Measurements from ENCODE around the gene JARID2. TPM values are rescaled to one million over a fixed set of nuclear protein-coding genes. Genes with fewer than 3 reads are reported as not detected.

JARID2 gene
- total and polyA plus RNA-seq, 2 of the 13 experiments (the other 11 are each of a cell fraction or from before 2014, with no cell fraction given): 7.5 to 10.3 TPM

DNA sequence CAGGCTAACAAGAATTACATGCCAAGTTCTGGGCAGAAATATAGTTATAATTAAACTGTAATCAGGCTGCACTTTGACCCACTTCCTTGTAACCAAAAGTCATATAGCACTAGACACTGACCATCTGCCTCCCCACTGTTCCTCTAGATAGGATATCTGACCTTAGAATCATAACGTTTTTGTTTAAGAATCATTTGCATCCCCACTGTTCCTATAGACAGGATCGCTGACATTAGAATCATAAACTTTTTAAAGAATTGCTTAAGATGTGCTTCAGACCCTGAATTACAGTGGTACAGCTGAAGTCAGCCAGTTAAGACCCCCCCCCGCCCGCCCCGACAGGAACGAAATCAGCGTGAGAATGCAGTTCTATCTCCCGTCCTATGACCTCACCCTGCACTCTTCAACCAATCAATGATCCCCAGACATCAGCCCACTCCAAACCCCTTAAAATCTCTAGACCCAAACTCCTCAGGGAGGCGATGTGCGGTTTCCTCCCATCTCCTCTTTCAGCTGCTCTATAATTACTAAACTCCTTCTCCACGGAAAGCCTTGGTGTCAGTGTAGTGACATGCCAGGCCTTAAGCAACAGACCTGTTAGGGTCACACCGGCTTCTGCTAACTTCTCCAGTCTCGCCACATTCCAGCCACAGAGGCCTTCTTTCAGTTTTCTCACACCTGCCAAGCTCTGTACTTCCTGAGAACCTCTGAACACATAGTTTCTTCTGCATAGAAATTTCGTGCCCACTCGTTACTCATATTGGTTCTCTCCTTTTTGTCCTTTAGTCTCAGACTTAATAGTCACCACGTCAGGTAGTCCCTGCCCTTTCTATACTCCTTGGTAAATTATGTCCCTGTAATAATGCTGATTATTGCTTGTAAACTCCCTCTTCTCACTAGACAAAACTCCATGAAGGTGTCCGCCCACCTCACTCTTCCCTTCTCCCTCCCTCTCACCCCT lies 323.4 kb downstream of the JARID2 start:
- DNase-seq (ENCODE audit: low spot score) (no peak), FAIRE-seq (no peak), ATAC-seq (no peak)
- BruUV-seq (replicated peaks): no TSS peak
- 0 out of 2 replicates have a peak, but pooled peaks have one; percentile 19 for TF ChIP-seq JUNB (CRISPR knock-in tag; IDR thresholded peaks at IDR 0.05; ENCODE audit: borderline replicate concordance)
- TF ChIP-seq NFIB (CRISPR knock-in tag; IDR thresholded peaks at IDR 0.05; ENCODE audit: borderline replicate concordance): no peak
- no peak for TF ChIP-seq MED8 (CRISPR knock-in tag; IDR thresholded peaks at IDR 0.05; ENCODE audit: insufficient replicate concordance)
- TF ChIP-seq, protein P1, sequence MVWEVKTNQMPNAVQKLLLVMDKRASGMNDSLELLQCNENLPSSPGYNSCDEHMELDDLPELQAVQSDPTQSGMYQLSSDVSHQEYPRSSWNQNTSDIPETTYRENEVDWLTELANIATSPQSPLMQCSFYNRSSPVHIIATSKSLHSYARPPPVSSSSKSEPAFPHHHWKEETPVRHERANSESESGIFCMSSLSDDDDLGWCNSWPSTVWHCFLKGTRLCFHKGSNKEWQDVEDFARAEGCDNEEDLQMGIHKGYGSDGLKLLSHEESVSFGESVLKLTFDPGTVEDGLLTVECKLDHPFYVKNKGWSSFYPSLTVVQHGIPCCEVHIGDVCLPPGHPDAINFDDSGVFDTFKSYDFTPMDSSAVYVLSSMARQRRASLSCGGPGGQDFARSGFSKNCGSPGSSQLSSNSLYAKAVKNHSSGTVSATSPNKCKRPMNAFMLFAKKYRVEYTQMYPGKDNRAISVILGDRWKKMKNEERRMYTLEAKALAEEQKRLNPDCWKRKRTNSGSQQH (CRISPR knock-in tag; IDR thresholded peaks at IDR 0.05; ENCODE audit: low read depth): no peak
- no peaks in the 10 kb centered on the region for H4K20me1 ChIP-seq (ENCODE audit: insufficient read depth, low read length)
- H3K4me2 ChIP-seq (ENCODE audit: low read depth, low read length): no peak overlapping the region
- H3K4me3 ChIP-seq (replicated peaks in 1 of 3; ENCODE audit: insufficient read depth in 1 of 3, low read depth in 2 of 3, low read length in 3 of 3): no peak overlapping the region
- H3K27ac ChIP-seq (ENCODE audit: extremely low read length, insufficient read depth, low read length): no peak overlapping the region
- no peak overlapping the region for H3K9ac ChIP-seq (ENCODE audit: insufficient read depth, low read depth, low read length)
- peaks cover 17% of the 10 kb centered on the region for H3K4me1 ChIP-seq (ENCODE audit: insufficient read depth, low read length)
- no peaks in the 10 kb centered on the region for H3K36me3 ChIP-seq (replicated peaks in 1 of 2; ENCODE audit: control insufficient read depth in 1 of 2, insufficient read depth in 2 of 2, low read length in 2 of 2)
- no peaks in the 10 kb centered on the region for H3K79me2 ChIP-seq (ENCODE audit: insufficient read depth, low read length)
- ChIA-PET POLR2A (no interaction called here), CTCF (ENCODE audit: low intra/inter-chr PET ratio, low total read pairs) (no interaction called here)
- no peaks in the 10 kb centered on the region for H3K27me3 ChIP-seq (ENCODE audit: control insufficient read depth in 1 of 2, insufficient read depth in 2 of 2, low read length in 2 of 2)
- 93% methylated on average over 17 of the region's 17 CpGs for WGBS (ENCODE audit: low lambda C conversion rate)
- in situ Hi-C loops (cut with HindIII; ENCODE audit: extremely low pct_ligation_motif_present, low pct_unique_long_range_greater_than_20kb): no loop called here
- no peak overlapping the region for H2AFZ ChIP-seq (ENCODE audit: low read length)
- intact Hi-C loops (cut with micrococcal nuclease; ENCODE audit: unreplicated experiment): no loop called here
- H3K9me3 ChIP-seq (ENCODE audit: low read length): no peaks in the 10 kb centered on the region

DNA sequence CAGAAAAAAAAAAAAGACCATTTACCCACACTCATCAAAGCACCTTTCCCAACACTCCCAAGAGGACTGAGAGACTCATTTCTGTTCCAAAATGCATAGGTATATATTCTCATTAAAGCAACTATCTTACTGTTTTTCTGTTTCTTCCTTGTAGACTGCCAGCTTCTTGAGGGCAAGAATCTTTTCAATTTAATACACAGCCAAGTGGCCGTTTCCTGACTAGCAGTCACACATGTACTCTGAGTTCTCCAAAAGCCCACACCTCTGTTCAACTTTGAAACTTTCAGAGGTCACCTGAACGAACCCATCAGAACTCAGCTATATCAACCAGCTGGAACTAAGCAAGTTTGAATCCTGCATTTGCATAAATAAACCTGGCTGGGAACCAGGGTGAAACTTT lies 324.3 kb downstream of the JARID2 start:
- Histone ChIP-seq H3K4me2 (ENCODE audit: low read depth, low read length) (no peak overlapping the region), H3K36me3 (replicated peaks in 1 of 2; ENCODE audit: control insufficient read depth in 1 of 2, insufficient read depth in 2 of 2, low read length in 2 of 2) (no peaks in the 10 kb centered on the region), H3K4me1 (ENCODE audit: insufficient read depth, low read length) (peaks cover 11% of the 10 kb centered on the region), H3K27me3 (ENCODE audit: control insufficient read depth in 1 of 2, insufficient read depth in 2 of 2, low read length in 2 of 2) (no peaks in the 10 kb centered on the region), H3K79me2 (ENCODE audit: insufficient read depth, low read length) (no peaks in the 10 kb centered on the region), H3K9me3 (ENCODE audit: low read length) (no peaks in the 10 kb centered on the region), H3K27ac (ENCODE audit: extremely low read length, insufficient read depth, low read length) (no peak overlapping the region), H2AFZ (ENCODE audit: low read length) (no peak overlapping the region), H4K20me1 (ENCODE audit: insufficient read depth, low read length) (no peaks in the 10 kb centered on the region), H3K4me3 (replicated peaks in 1 of 3; ENCODE audit: insufficient read depth in 1 of 3, low read depth in 2 of 3, low read length in 3 of 3) (no peak overlapping the region), H3K9ac (ENCODE audit: insufficient read depth, low read depth, low read length) (no peak overlapping the region)
- TF ChIP-seq, protein P2, sequence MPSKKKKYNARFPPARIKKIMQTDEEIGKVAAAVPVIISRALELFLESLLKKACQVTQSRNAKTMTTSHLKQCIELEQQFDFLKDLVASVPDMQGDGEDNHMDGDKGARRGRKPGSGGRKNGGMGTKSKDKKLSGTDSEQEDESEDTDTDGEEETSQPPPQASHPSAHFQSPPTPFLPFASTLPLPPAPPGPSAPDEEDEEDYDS (CRISPR knock-in tag; IDR thresholded peaks at IDR 0.05): no peak
- TF ChIP-seq ZNF225 (CRISPR knock-in tag; IDR thresholded peaks at IDR 0.05) (no peak), ZNF607 (CRISPR knock-in tag; IDR thresholded peaks at IDR 0.05; ENCODE audit: borderline replicate concordance) (no peak), ATAD3A (CRISPR knock-in tag; IDR thresholded peaks at IDR 0.05) (no peak), MTF2 (CRISPR knock-in tag; IDR thresholded peaks at IDR 0.05; ENCODE audit: borderline replicate concordance) (no peak), SOX5 (CRISPR knock-in tag; IDR thresholded peaks at IDR 0.05; ENCODE audit: borderline replicate concordance) (no peak), ZNF644 (CRISPR knock-in tag; IDR thresholded peaks at IDR 0.05; ENCODE audit: low read depth) (no peak)
- TF ChIP-seq, protein P3, sequence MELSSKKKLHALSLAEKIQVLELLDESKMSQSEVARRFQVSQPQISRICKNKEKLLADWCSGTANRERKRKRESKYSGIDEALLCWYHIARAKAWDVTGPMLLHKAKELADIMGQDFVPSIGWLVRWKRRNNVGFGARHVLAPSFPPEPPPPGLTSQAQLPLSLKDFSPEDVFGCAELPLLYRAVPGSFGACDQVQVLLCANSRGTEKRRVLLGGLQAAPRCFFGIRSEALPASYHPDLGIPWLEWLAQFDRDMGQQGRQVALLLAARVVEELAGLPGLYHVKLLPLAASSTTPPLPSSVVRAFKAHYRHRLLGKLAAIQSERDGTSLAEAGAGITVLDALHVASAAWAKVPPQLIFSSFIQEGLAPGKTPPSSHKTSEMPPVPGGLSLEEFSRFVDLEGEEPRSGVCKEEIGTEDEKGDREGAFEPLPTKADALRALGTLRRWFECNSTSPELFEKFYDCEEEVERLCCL (CRISPR knock-in tag; IDR thresholded peaks at IDR 0.05; ENCODE audit: borderline replicate concordance): no peak
- FAIRE-seq: no peak
- ChIA-PET POLR2A (no interaction called here), CTCF (ENCODE audit: low intra/inter-chr PET ratio, low total read pairs) (no interaction called here)
- intact Hi-C loops (cut with micrococcal nuclease; ENCODE audit: unreplicated experiment) (no loop called here), in situ Hi-C loops (cut with HindIII; ENCODE audit: extremely low pct_ligation_motif_present, low pct_unique_long_range_greater_than_20kb) (no loop called here)
- DNase-seq (ENCODE audit: low spot score): no peak
- WGBS (ENCODE audit: low lambda C conversion rate): 81% methylated on average over 2 of the region's 2 CpGs
- no TSS peak for BruUV-seq (replicated peaks)
- no peak for ATAC-seq

Measured in HepG2 (cell line).